Measurements from ENCODE around the gene PRR5L. TPM values are rescaled to one million over a fixed set of nuclear protein-coding genes. Genes with fewer than 3 reads are reported as not detected.

The PRR5L gene
- total and polyA plus RNA-seq, 2 experiments from 2014 or later: 3.1 to 8.9 TPM

- Mint-ChIP-seq H3K27ac (no peak overlapping the region), H3K27me3 (ENCODE audit: insufficient read depth, low read depth, poor library complexity) (peaks cover 8% of the 10 kb centered on the region), H3K4me1 (peaks cover 5% of the 10 kb centered on the region), H3K4me3 (no peak overlapping the region), H3K36me3 (ENCODE audit: low read depth) (no peaks in the 10 kb centered on the region), H3K9me3 (no peaks in the 10 kb centered on the region)
- H3K79me2 ChIP-seq (replicated peaks; ENCODE audit: insufficient read depth): no peaks in the 10 kb centered on the region
- no peaks in the 10 kb centered on the region for H3K9me2 ChIP-seq (ENCODE audit: insufficient read depth)
- no peak overlapping the region for H2AFZ ChIP-seq
- H3F3A ChIP-seq (replicated peaks; ENCODE audit: low read depth): no peaks in the 10 kb centered on the region
- H4K20me1 ChIP-seq (replicated peaks; ENCODE audit: insufficient read depth): no peaks in the 10 kb centered on the region
- TF ChIP-seq STAT1 (IDR thresholded peaks at IDR 0.05; ENCODE audit: unreplicated experiment): no peak
- no peak for TF ChIP-seq ZNF114 (CRISPR knock-in tag; IDR thresholded peaks at IDR 0.05)
- TF ChIP-seq ZNF462 (CRISPR knock-in tag; IDR thresholded peaks at IDR 0.05): no peak
- no peak for TF ChIP-seq EZH2 (IDR thresholded peaks at IDR 0.05; ENCODE audit: low read depth, unreplicated experiment)
- TF ChIP-seq REST (IDR thresholded peaks at IDR 0.05; ENCODE audit: unreplicated experiment): no peak
- no peak for TF ChIP-seq JUNB (IDR thresholded peaks at IDR 0.05; ENCODE audit: unreplicated experiment)
- TF ChIP-seq ZNF331 (CRISPR knock-in tag; IDR thresholded peaks at IDR 0.05; ENCODE audit: low read depth): no peak
- no peak for TF ChIP-seq CTCF (conservative IDR thresholded peaks at IDR 0.05; ENCODE audit: low read depth in 2 of 2)
- H3K4me2 ChIP-seq: no peak overlapping the region
- no peaks in the 10 kb centered on the region for H3K36me3 ChIP-seq (ENCODE audit: insufficient read depth)
- ATAC-seq (no peak), DNase-seq (ENCODE audit: low spot score) (no peak)
- H3K4me3 ChIP-seq: no peak overlapping the region
- no peaks in the 10 kb centered on the region for H3K4me1 ChIP-seq (ENCODE audit: insufficient read depth)
- H3K27me3 ChIP-seq (ENCODE audit: insufficient read depth): no peaks in the 10 kb centered on the region
- no peak overlapping the region for H3K27ac ChIP-seq (ENCODE audit: low read depth)
Observed at GRCh38 chr11:36347384-36347906, 51.4 kb downstream of the PRR5L start.

Data from GM23338 (cell line).